Loucy (cell line): Measurements from ENCODE around the gene ZNF160.

ENCODE experiments used
- CTCF ChIP-seq: fragments of 200-600 bp; sonication (generic); conservative IDR thresholded peaks from 2 replicates; pipeline ENCODE4 v1.5.1; 2014; ENCODE audit warnings: mild to moderate bottlenecking, antibody characterized with exemption, low read length
- EZH2phosphoT487 ChIP-seq: fragments of 200-600 bp; IDR thresholded peaks from 2 replicates; pipeline ENCODE4 v1.6.1; 2018; ENCODE audit warnings: antibody characterized with exemption, mild to moderate bottlenecking, moderate library complexity, borderline replicate concordance

- peak; percentile 69 for TF ChIP-seq CTCF
- no peak for TF ChIP-seq EZH2phosphoT487
These were observed 83.5 kb downstream of the ZNF160 start for GRCh38 chr19:53019684-53020083.
